ENCODE measurements around the gene LDB2.

DNA sequence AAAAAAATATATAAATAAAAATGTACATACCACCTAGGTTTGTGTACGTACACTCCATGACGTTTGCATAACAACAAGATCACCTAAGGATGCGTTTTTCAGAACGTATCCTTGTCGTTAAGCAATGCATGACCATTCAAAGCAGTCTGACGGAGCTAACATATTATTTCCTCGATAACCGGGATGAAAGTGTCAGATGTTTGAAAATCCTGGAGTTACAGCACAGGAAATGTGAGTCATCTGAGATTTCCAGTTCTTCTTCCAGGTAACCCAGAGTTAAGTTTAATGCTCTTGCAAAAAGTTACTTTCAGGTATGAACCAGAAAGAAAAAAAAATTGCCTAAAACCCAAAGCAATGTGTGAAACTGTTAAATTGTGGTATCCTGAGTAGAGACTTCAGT is 107.9 kb downstream of the LDB2 start:
- TF ChIP-seq, protein P1, sequence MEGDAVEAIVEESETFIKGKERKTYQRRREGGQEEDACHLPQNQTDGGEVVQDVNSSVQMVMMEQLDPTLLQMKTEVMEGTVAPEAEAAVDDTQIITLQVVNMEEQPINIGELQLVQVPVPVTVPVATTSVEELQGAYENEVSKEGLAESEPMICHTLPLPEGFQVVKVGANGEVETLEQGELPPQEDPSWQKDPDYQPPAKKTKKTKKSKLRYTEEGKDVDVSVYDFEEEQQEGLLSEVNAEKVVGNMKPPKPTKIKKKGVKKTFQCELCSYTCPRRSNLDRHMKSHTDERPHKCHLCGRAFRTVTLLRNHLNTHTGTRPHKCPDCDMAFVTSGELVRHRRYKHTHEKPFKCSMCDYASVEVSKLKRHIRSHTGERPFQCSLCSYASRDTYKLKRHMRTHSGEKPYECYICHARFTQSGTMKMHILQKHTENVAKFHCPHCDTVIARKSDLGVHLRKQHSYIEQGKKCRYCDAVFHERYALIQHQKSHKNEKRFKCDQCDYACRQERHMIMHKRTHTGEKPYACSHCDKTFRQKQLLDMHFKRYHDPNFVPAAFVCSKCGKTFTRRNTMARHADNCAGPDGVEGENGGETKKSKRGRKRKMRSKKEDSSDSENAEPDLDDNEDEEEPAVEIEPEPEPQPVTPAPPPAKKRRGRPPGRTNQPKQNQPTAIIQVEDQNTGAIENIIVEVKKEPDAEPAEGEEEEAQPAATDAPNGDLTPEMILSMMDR (IDR thresholded peaks at IDR 0.05): no peak
- no peak for TF ChIP-seq POLR2A (IDR thresholded peaks at IDR 0.05)
